ENCODE data around the gene ACVR1.
"Not testable (repeated sequence)": the region's sequence is repeated elsewhere in the genome, so short reads cannot be mapped to it uniquely, and the experiment has no call there.

The ACVR1 gene

GRCh38 chr2:157894694-157895435 lies 18.7 kb upstream of the ACVR1 start:
- TF ChIP-seq, protein P1, sequence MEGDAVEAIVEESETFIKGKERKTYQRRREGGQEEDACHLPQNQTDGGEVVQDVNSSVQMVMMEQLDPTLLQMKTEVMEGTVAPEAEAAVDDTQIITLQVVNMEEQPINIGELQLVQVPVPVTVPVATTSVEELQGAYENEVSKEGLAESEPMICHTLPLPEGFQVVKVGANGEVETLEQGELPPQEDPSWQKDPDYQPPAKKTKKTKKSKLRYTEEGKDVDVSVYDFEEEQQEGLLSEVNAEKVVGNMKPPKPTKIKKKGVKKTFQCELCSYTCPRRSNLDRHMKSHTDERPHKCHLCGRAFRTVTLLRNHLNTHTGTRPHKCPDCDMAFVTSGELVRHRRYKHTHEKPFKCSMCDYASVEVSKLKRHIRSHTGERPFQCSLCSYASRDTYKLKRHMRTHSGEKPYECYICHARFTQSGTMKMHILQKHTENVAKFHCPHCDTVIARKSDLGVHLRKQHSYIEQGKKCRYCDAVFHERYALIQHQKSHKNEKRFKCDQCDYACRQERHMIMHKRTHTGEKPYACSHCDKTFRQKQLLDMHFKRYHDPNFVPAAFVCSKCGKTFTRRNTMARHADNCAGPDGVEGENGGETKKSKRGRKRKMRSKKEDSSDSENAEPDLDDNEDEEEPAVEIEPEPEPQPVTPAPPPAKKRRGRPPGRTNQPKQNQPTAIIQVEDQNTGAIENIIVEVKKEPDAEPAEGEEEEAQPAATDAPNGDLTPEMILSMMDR (IDR thresholded peaks at IDR 0.05; ENCODE audit: extremely low read depth, missing control alignments) = no peak
- DNase-seq (ENCODE audit: low spot score) = no peak

DNA sequence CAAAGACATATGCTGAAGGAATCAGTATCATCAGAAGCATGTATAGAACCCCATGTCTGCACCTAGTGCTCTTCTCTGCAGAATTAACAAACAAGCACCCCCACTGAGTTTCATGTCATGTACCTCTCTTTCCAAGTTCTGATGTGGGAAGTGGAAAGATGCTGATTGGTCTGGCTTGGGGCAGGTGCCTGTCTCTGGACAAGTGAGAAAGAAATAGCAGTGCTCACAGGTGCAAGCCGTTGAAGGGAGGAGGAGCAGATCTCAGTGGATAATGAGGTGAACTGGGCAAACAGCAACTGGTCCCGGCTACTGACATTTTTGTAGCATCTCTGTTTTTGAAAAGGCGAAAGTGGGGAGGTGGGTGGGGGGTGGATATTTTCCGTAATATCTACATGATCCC lies 17.5 kb upstream of the ACVR1 start:
- no peak for DNase-seq (ENCODE audit: low spot score)
- TF ChIP-seq, protein P1 (IDR thresholded peaks at IDR 0.05; ENCODE audit: extremely low read depth, missing control alignments) = no peak

DNA sequence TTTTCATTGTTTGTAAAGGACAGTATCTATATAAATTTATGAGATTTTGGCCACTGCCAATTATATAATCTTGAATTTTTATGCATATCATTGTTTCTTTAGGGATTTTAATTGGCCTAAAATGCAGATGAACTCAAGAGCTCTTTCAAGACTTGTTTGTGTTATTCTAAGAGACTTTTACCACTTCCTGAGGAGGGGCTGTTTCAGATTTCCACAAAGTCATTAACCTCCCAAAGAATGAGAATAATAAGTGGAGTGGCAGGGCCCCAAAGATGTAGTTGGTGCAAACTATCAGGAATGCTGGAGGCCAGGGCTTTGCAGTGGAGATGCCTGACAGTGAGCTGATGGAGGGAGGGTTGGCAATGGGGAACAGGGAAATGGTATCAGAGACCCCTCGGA lies 15.5 kb upstream of the ACVR1 start:
- DNase-seq (ENCODE audit: low spot score) = no peak
- TF ChIP-seq, protein P1 (IDR thresholded peaks at IDR 0.05; ENCODE audit: extremely low read depth, missing control alignments) = no peak

GRCh38 chr2:157890969-157891642 lies 15.0 kb upstream of the ACVR1 start:
- TF ChIP-seq, protein P1 (IDR thresholded peaks at IDR 0.05; ENCODE audit: extremely low read depth, missing control alignments) = no peak
- no peak for DNase-seq (ENCODE audit: low spot score)

GRCh38 chr2:157887946-157888345 lies 11.8 kb upstream of the ACVR1 start:
- no peak for DNase-seq (ENCODE audit: low spot score)
- TF ChIP-seq, protein P1 (IDR thresholded peaks at IDR 0.05; ENCODE audit: extremely low read depth, missing control alignments) = no peak

DNA sequence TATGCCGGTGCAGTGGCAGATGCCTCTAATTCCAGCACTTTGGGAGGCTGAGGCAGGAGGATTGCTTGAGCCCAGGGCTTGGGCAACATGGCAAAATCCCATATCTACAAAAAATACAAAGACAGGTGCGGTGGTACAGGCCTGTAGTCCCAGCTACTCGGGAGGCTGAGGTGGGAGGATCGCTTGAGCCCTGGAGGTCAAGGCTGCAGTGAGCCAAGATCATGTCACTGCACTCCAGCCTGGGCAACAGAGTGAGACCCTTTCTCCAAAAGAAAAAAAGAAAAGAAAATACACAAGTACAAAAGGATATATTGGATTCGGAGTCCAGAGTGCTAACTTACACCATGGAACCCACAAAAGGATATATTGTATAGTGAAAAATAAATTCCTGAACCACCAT lies 8.4 kb upstream of the ACVR1 start:
- not testable (repeated sequence) for DNase-seq (ENCODE audit: low spot score)

DNA sequence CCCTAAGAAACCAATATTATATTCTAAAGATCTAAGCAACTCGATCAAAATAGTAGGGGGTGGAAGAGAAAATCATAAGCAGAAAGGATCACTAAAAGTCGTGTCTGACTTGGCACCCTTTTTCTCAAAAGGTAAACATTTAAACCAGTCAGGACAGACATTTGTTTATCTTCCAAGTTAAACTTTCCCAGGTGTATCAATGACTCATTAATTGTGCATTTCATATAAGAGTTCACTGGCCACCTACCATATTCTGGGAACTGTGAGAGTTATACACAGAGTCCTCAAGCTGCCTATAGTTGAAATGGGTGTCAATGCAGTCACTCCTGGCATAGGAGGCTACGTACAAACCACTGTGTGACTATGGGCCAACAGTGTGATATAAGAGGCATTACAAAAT lies 4.8 kb upstream of the ACVR1 start:
- TF ChIP-seq, protein P1 (IDR thresholded peaks at IDR 0.05; ENCODE audit: extremely low read depth, missing control alignments) = no peak
- DNase-seq (ENCODE audit: low spot score) = no peak
